Adrenal gland (tissue), 19 donors: Measurements from ENCODE around the gene KCNJ16. TPM values are rescaled to one million over a fixed set of nuclear protein-coding genes. Genes with fewer than 3 reads are reported as not detected.

Source experiments
- DNase-seq, 7 donors: peaks; one replicate each; pipeline ENCODE4 v3.0.0-alpha.2; 2019 to 2020
- H3K27ac ChIP-seq, 5 donors: fragments of 200-600 bp; sonication (generic) in 4 of 5; 1 replicate in 3 of 5; 2 replicates in 2 of 5; pipeline versions ENCODE4 v1.5.1 to v1.8.0; 2016 to 2020; ENCODE audit warnings: mild to moderate bottlenecking in 1 of 5
- H3K27me3 ChIP-seq: fragments of 200-600 bp; 2 replicates; pipeline ENCODE4 v1.8.0; 2021
- H3K36me3 ChIP-seq, 2 donors: fragments of 200-600 bp; replicated peaks in 1 of 2; 1 replicate in 1 of 2; 2 replicates in 1 of 2; pipeline versions ENCODE4 v1.5.1 to v1.8.0; 2018 to 2022
- H3K4me1 ChIP-seq, 2 donors: fragments of 200-600 bp; replicated peaks in 1 of 2; 1 replicate in 1 of 2; 2 replicates in 1 of 2; pipeline versions ENCODE4 v1.5.1 to v1.8.0; 2018 to 2021
- H3K4me3 ChIP-seq, 4 donors: fragments of 200-600 bp; sonication (generic) in 3 of 4; one replicate each; pipeline ENCODE4 v1.5.1; 2016 to 2018
- H3K9me3 ChIP-seq, 3 donors: fragments of 200-600 bp; sonication (generic) in 1 of 3; replicated peaks in 1 of 3; 1 replicate in 2 of 3; 2 replicates in 1 of 3; pipeline versions ENCODE4 v1.5.1 to v1.8.0; 2016 to 2021
- CTCF ChIP-seq, 6 experiments: fragments of 450-650 bp in 4 of 6; fragments of 200-600 bp in 2 of 6; sonication (generic) in 1 of 6; IDR thresholded peaks; 1 replicate in 5 of 6; 2 replicates in 1 of 6; pipeline versions ENCODE4 v1.5.1 to v1.8.0; 2016 to 2021; ENCODE audit warnings: antibody characterized with exemption in 6 of 6, mild to moderate bottlenecking in 2 of 6, moderate library complexity in 1 of 6
- POLR2A ChIP-seq, 2 donors: fragments of 450-650 bp; IDR thresholded peaks; one replicate each; pipeline ENCODE4 v1.6.1; 2017; ENCODE audit warnings: antibody characterized with exemption in 2 of 2, mild to moderate bottlenecking in 2 of 2, moderate library complexity in 1 of 2
- WGBS, 4 donors: extraction: QIAGEN DNeasy Blood & Tissue Kit in 2 of 4; methylation state at CpG; one replicate each; pipeline versions ENCODE4 v1.1.5 to v1.1.7; 2013 to 2017; 5-methylcytosine and 5-hydroxymethylcytosine counted together
- intact Hi-C, 2 donors: fragments of 100-400 bp; cut with DNase I; formaldehyde crosslinking; loops; one replicate each; pipeline versions ENCODE4 v1.14.1 to v1.15.0; 2022 to 2023
- long read RNA-seq, 10 donors: library from polyadenylated mRNA in 3 of 10; unstranded in 2 of 10; stranded (forward) in 1 of 10; transcript quantifications; one replicate each; pipeline ENCODE4 v2.0.0 and lab custom pipeline, GENCODE V29; 2021 to 2026
- polyA plus RNA-seq, 3 donors: library from polyadenylated mRNA; stranded (reverse); fragments of 200-250 nt in 2 of 3; fragments of 350-450 nt in 1 of 3; fragmentation: Illumina TruSeq in 1 of 3; extraction: RNeasy Lipid Tissue Mini Kit (QIAGEN cat#74804) in 1 of 3; gene quantifications; one replicate each; pipeline ENCODE4 v1.2.3, GENCODE V29; 2013 to 2014
- total RNA-seq, 9 donors: library from RNA; depleted of rRNA in 4 of 9; stranded (reverse); fragments of >200 nt in 4 of 9; fragments of 120-200 nt in 1 of 9; fragmentation: NEBNext Ultra II Directional in 1 of 9; extraction: Animal tissue kit (Norgen Biotek cat#: 25700) in 1 of 9; gene quantifications; one replicate each; pipeline versions ENCODE4 v1.1.0 to v1.2.4, GENCODE V29; 2013 to 2023
- donor health status: healthy with polysubstance abuse.
- donor health status: Bipolar disorder and iron deficiency.
- donor health status: DM: yes; HTN: yes; CAD: no.
- donor health status: DM: no; HTN: no; CAD: no.
- donor health status: DM: no; HTN: no; CAD: no.
- donor health status: DM: yes; HTN: yes; CAD: no.

Gene KCNJ16
- total RNA-seq (1 to 10 TPM in 1 of 9 donors, under 1 TPM in 5, not detected in 3; 0.11 to 1.0 (median 0.19) TPM), polyA plus RNA-seq (under 1 TPM; 0.05 to 0.30 (median 0.24) TPM)
- long read RNA-seq, donor 1 = 0 reads
- long read RNA-seq, donor 2 = 0 reads
- long read RNA-seq, donor 3 = 0 reads
- long read RNA-seq, donor 4 = 0 reads
- long read RNA-seq, donor 5 = 0 reads
- long read RNA-seq, donor 6 = 0 reads
- long read RNA-seq, donor 7 = 0 reads
- long read RNA-seq, donor 8 = 0 reads
- long read RNA-seq, donor 9 = 0 reads
- long read RNA-seq, donor 10 = 0 reads

- TF ChIP-seq CTCF (IDR thresholded peaks at IDR 0.05) = no peak
- TF ChIP-seq POLR2A (IDR thresholded peaks at IDR 0.05) = no peak
- WGBS, 4 donors = 68 to 77% (median 71%) methylated on average over 3 to 4 of the region's 4 CpGs
- no peaks in the 10 kb centered on the region for H3K36me3 ChIP-seq
- no peak within 1 kb of the TSS for H3K27ac ChIP-seq
- H3K9me3 ChIP-seq = no peaks in the 10 kb centered on the region
- intact Hi-C loops = no loop called here
- H3K27me3 ChIP-seq = no peaks in the 10 kb centered on the region
- no peak for DNase-seq
- H3K4me1 ChIP-seq = peaks cover 0 to 6% of the 10 kb centered on the region in 2 donors
- no peak within 1 kb of the TSS for H3K4me3 ChIP-seq
Observed at GRCh38 chr17:70074956-70075355, at the start of gene KCNJ16. Gene KCNJ16, plus strand, starts transcription at chr17:70075225. Its CDS starts 56,863 bp downstream, at chr17:70132088.

GRCh38 chr17:70028397-70028796 lies 46.6 kb upstream of the KCNJ16 start:
- no peak overlapping the region for H3K27ac ChIP-seq
- no peak for DNase-seq
- no peaks in the 10 kb centered on the region for H3K27me3 ChIP-seq
- no peaks in the 10 kb centered on the region for H3K9me3 ChIP-seq
- no peaks in the 10 kb centered on the region for H3K36me3 ChIP-seq
- TF ChIP-seq POLR2A (IDR thresholded peaks at IDR 0.05) = no peak
- TF ChIP-seq CTCF (IDR thresholded peaks at IDR 0.05) = no peak
- H3K4me3 ChIP-seq = no peak overlapping the region
- intact Hi-C loops = no loop called here
- no peaks in the 10 kb centered on the region for H3K4me1 ChIP-seq

GRCh38 chr17:70028978-70029767 lies 45.9 kb upstream of the KCNJ16 start:
- no peak for DNase-seq
- Histone ChIP-seq H3K4me3 (no peak overlapping the region), H3K4me1 (no peaks in the 10 kb centered on the region), H3K9me3 (no peaks in the 10 kb centered on the region), H3K27me3 (no peaks in the 10 kb centered on the region), H3K36me3 (no peaks in the 10 kb centered on the region), H3K27ac (no peak overlapping the region)
- 89 to 100% (median 95%) methylated on average over 1 to 2 of the region's 2 CpGs for WGBS, 4 donors
- intact Hi-C loops = no loop called here
- TF ChIP-seq CTCF (IDR thresholded peaks at IDR 0.05) = no peak

DNA sequence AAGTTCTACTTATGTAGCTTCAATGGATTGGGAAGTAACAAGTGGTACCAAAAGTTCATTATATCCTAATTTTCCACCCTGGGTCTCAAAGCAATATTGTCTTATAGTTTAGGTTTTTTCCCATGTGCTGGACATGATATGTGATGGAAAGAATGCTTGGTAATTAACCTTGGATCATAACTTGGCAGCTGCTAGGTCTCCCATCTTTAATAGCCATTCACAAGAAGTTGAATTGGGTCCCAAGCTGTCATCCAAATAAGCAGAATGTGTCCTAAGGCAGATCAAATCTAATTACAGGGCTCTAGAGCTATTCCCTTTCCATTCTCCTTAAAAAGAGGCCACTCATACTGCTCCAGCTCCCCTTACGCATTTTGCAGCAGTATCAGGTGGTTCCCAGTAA lies 44.7 kb upstream of the KCNJ16 start:
- H3K27ac ChIP-seq = no peak overlapping the region
- H3K4me3 ChIP-seq = no peak overlapping the region
- H3K36me3 ChIP-seq = no peaks in the 10 kb centered on the region
- TF ChIP-seq POLR2A (IDR thresholded peaks at IDR 0.05) (no peak), CTCF (IDR thresholded peaks at IDR 0.05) (no peak)
- no peaks in the 10 kb centered on the region for H3K9me3 ChIP-seq
- DNase-seq = no peak
- H3K27me3 ChIP-seq = no peaks in the 10 kb centered on the region
- 87 to 100% (median 90%) methylated on average over 1 of the region's 1 CpG for WGBS, 4 donors
- intact Hi-C loops = no loop called here
- no peaks in the 10 kb centered on the region for H3K4me1 ChIP-seq
